Brain microvascular endothelial cell (primary cell): Measurements from ENCODE around the gene PRKAB1.
"Not testable (repeated sequence)": the region's sequence is repeated elsewhere in the genome, so short reads cannot be mapped to it uniquely, and the experiment has no call there.

Experiments used
- DNase-seq: peaks from one replicate; pipeline ENCODE4 v3.0.0-alpha.2; 2020
- H3K27ac ChIP-seq: fragments of 250-450 bp; sonication (Bioruptor Pico); 2 replicates; pipeline ENCODE4 v1.5.1; 2020; ENCODE audit warnings: mild to moderate bottlenecking, moderate library complexity
- H3K27me3 ChIP-seq: fragments of 250-450 bp; sonication (Bioruptor Pico); replicated peaks from 2 replicates; pipeline ENCODE4 v1.5.1; 2020; ENCODE audit warnings: mild to moderate bottlenecking
- H3K36me3 ChIP-seq: fragments of 250-450 bp; sonication (Bioruptor Pico); replicated peaks from 2 replicates; pipeline ENCODE4 v1.5.1; 2020; ENCODE audit warnings: mild to moderate bottlenecking
- H3K4me3 ChIP-seq: 2 replicates; pipeline ENCODE4 v1.5.1; 2011; ENCODE audit warnings: low read depth, mild to moderate bottlenecking, control low read depth, low read length, moderate library complexity
- in situ Hi-C: cut with HindIII; loops from 2 replicates; pipeline ENCODE4 v1.10.0; 2017; ENCODE audit warnings: low sequenced_read_pairs, low pct_ligation_motif_present
- TF ChIP-seq, protein P1 (sequence below): IDR thresholded peaks from 2 replicates; pipeline ENCODE4 v1.5.1; 2011; ENCODE audit warnings: low read depth, mild to moderate bottlenecking, moderate library complexity, low read length, control low read depth, inconsistent platforms; ENCODE audit errors: missing control alignments

PRKAB1 gene

DNA sequence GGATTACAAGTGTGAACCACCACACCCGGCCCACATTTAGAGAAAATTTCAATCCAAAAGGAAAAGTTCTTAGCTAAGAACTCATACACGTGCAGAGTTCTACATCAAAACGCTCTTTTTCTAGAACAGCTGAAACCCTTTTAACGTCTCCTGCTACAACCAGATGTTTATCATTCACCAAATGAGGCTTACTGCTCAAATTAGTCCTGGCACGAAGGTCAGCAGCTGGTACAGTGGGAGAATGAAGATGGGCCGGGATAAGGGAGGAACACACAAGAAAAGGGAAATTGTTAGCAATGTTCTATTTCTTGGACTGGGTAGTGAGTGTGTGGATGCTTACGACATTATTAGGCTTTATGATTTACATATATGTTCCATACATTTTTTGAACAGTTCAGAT is 37.2 kb downstream of the PRKAB1 start:
- in situ Hi-C loops = no loop called here
- Histone ChIP-seq H3K36me3 (no peaks in the 10 kb centered on the region), H3K27me3 (no peaks in the 10 kb centered on the region), H3K27ac (no peak overlapping the region), H3K4me3 (no peak overlapping the region)
- DNase-seq = no peak
- TF ChIP-seq, protein P1, sequence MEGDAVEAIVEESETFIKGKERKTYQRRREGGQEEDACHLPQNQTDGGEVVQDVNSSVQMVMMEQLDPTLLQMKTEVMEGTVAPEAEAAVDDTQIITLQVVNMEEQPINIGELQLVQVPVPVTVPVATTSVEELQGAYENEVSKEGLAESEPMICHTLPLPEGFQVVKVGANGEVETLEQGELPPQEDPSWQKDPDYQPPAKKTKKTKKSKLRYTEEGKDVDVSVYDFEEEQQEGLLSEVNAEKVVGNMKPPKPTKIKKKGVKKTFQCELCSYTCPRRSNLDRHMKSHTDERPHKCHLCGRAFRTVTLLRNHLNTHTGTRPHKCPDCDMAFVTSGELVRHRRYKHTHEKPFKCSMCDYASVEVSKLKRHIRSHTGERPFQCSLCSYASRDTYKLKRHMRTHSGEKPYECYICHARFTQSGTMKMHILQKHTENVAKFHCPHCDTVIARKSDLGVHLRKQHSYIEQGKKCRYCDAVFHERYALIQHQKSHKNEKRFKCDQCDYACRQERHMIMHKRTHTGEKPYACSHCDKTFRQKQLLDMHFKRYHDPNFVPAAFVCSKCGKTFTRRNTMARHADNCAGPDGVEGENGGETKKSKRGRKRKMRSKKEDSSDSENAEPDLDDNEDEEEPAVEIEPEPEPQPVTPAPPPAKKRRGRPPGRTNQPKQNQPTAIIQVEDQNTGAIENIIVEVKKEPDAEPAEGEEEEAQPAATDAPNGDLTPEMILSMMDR = no peak

DNA sequence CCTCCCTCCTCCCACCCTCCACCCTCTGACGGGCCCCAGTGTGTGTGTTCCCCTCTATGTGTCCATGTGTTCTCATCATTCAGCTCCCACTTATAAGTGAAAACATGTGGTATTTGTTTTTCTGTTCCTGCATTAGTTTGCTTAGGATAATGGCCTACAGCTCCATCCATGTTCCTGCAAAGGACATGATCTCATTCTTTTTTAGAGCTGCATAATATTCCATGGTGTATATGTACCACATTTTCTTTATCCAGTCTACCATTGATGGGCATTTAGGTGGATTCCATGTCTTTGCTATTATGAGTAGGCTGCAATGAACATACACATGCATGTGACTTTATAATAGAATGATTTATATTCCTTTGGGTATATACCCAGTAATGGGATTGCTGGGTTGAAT is 38.5 kb downstream of the PRKAB1 start:
- DNase-seq, H3K4me3 ChIP-seq, H3K27me3 ChIP-seq, H3K27ac ChIP-seq, in situ Hi-C loops, H3K36me3 ChIP-seq: not testable (repeated sequence)

DNA sequence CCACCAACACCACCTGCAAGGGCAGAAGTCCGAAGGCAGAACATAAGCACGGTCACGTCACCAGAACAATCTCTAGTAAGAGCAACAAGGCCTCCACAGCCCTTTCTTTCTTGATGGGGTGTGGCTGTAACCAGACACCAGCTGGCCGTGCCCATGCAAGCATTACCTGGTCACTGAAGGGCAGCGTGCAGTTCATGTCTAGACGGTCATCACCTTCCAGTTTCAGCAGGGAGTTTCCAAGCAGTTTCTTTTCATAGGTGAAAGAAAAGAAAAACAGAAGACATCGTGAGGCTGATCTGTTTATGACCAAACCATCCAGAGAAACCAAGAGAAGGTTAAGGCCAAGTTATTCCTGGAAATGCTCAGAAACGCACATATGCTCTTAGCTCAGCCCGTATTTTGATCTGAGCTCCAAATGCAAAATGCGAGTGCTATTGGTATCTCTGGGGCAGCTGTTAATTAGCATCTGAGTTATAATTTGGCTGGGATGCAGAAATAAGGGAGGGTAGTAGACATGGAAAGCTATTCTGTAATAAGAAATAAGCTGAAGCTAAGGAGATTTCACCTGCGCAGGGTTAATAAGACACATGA is 42.5 kb downstream of the PRKAB1 start:
- Histone ChIP-seq H3K4me3 (no peak overlapping the region), H3K27me3 (no peaks in the 10 kb centered on the region), H3K36me3 (no peaks in the 10 kb centered on the region), H3K27ac (no peak overlapping the region)
- no peak for DNase-seq
- TF ChIP-seq, protein P1 = no peak
- in situ Hi-C loops = no loop called here

DNA sequence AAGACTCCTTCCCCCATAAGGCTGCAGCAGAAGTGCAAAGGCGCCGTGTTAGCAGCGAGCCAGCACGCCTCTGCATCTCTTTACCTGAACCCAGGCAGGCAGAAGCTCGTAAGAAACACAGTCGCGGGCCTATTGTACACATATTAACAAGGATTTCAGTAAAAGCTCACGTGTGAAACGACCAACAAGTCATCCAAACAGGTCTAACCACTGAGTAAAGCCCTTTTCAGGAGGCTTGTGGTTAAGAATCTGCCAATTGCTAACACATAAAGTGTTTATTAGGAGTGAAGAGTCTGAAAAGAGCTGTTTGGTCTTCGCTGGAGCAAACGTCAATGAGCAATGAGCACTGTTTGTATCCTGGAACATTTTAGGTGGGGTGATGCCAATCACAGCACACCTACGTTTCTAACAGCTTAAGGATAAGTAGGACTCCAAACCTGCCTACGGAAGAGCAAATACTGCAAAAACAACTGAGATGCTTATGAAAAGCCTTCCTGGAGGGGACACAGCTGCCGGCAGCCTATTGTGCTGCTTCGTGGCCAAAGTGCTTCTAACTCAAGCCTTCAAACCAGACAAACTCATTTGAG is 43.1 kb downstream of the PRKAB1 start:
- Histone ChIP-seq H3K4me3 (no peak overlapping the region), H3K27me3 (no peaks in the 10 kb centered on the region), H3K36me3 (no peaks in the 10 kb centered on the region), H3K27ac (no peak overlapping the region)
- DNase-seq = no peak
- TF ChIP-seq, protein P1 = no peak
- in situ Hi-C loops = no loop called here

DNA sequence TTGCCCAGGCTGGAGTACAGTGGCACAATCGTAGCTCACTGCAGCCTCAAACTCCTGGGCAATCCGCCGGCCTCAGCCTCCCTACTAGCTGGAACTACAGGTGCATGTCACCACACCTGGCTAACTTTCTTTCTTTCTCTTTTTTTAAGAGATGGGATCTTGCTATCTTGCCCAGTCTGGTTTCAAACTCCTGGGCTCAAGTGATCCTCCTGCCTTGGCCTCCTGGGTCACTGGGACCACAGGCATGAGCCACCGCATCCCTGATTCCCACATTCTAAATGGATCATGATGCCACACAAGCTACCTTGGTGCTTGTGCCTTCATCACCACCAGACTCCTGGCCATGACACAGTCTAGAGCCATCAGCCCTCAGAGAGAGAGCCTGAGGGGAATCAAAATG is 43.8 kb downstream of the PRKAB1 start:
- in situ Hi-C loops = no loop called here
- no peak for DNase-seq
- Histone ChIP-seq H3K27me3 (no peaks in the 10 kb centered on the region), H3K27ac (no peak overlapping the region), H3K4me3 (no peak overlapping the region), H3K36me3 (no peaks in the 10 kb centered on the region)
- TF ChIP-seq, protein P1 = no peak

DNA sequence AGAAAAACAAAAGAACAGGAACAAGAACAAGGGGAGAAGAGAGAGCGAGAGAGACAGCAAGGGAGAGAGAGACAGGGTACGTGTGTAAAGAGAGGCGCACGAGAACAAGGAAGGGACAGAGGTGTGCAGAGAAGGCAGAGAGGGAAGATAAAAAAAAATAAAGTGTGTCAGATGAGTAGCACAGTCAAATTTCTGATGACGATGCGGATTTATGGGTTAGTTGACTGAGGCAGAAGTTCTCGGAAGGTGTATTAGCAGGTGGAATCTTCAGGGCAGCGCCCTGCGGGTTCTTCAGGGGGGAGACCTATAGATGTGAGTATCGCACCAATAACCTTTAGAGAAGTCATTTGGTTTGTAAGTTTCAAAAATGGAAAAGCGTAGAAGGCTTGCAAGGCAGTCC is 44.8 kb downstream of the PRKAB1 start:
- TF ChIP-seq, protein P1 = no peak
- in situ Hi-C loops = no loop called here

More for the DNA sequence above, 44.8 kb downstream of the PRKAB1 start:
- no peak overlapping the region for H3K4me3 ChIP-seq
- H3K36me3 ChIP-seq = no peaks in the 10 kb centered on the region
- no peaks in the 10 kb centered on the region for H3K27me3 ChIP-seq
- H3K27ac ChIP-seq = no peak overlapping the region
- no peak for DNase-seq
